Activated CD4-positive, alpha-beta T cell treated with anti-CD3 and anti-CD28 coated beads, Interleukin-2, Interleukin-4, amounts not matched to agents 100 ng/mL and 50 ng/mL, durations not matched to agents 16 hours and 8 hours (primary cell): ENCODE measurements around the gene XIRP2.
A peak's percentile ranks its signal among the peaks of the same experiment; 100 is the strongest.
"Not testable (repeated sequence)": the region's sequence is repeated elsewhere in the genome, so short reads cannot be mapped to it uniquely, and the experiment has no call there.

ENCODE experiments used
- DNase-seq: peaks from one replicate; pipeline ENCODE4 v3.0.0-alpha.2; 2020; ENCODE audit warnings: low spot score

The XIRP2 gene

DNA sequence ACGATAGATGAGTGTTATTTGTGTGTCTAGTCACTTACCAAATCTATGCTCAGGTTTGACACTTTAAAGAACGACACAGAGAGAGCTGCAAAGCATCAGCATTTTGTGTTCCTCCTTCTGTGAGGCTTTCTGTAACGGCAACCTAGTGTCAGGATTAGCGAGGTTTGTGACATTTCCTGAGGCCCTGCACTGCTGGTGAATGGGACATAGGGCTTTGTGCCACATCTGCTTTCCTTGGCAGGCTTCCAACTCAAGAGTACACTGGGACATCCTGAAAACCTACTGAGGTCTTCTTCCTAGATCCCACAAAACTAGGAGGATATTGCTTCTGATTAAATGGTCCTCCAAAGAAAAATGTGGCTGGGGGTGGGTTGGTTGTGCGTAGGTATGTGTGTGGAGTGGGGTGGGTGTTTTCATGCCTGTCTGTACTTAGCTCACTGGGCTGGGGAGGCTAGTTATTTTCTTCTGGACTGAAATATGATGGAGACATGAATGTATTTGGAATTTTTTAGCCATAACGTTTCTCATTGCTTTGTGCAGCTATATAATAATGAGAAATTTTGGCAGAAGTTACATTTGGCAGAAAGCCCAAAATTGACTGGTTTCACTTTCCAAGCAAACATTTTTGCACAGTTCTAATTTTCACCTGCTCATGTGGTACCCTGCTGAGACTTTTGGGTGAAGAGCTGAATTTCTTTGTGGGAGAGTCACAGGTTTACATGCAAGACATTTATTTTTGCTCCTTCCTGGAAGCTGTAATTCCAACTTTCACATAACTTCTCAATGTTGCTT is 308.4 kb downstream of the XIRP2 start:
- no peak for DNase-seq

DNA sequence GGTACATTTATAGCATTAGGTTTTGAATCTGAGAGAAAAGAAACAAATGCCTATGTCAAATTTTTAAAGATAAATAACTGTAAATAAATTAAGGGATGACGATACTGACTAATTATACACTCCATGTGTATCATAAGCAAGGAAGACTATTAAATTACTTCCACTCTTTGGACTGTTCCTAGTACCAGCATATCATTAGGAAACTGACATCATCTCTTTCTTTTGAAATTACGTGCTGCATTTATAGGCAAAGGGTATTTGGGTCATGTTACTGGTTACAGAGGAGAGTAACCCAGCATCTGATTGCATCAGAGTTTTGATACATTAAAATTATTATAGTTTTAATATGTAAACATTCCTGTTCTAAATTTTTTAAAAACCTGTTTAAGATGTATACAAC is 309.7 kb downstream of the XIRP2 start:
- DNase-seq = no peak

DNA sequence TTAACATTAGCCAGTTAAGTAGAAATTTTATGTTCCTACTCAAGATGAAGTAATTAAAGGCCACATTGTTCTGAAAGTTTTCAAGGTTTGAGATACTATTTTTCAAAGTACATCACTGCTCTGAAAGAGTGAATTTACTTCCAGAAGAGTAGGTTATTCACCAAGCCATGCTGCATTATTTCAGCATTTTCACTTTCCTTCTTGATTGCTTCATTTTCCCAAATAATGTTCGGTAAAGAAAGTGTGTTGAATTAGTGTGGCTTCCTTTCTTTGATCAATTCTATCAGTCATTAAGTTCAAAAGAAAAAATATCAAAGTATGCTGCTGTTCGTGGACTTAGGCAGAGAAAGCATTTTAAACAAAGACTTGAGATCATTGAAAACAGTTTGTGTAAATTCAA is 310.3 kb downstream of the XIRP2 start:
- DNase-seq = no peak

DNA sequence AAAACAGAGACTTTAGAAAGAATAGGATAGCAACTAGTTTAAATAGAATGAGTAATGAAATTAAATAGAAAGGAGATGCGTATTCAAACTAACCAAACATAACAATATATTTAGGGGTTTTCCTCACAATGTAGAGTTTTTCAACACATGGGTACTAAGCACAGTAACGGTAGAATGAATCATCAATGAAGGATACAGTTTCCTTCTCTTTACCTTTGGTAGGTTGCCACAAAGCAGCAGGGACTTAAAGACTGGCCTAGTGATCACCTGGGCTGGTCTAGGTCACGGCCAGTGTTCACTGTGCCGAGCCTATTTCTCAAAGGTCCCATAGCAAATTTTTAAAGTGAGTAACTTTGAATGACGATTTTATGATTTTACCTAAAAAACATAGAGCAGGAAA is 311.7 kb downstream of the XIRP2 start:
- no peak for DNase-seq

DNA sequence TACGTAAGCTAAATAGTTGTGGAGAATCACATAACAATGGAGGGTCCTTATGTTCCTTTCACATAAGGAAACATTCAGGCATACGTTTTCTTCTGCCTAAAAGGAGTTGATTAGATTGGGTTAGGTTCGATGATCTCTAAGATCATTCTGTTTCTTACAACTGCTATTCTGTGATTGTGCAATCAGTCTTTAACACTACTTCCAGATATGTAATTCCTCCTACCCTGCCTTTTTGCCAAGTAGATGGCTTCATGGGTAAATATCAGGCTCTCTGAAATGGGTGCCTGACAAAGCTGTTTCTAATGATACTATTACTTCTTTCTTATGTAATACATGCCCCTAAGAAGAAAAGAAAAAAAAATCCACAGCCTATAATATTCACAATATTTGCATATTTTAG is 321.5 kb downstream of the XIRP2 start:
- DNase-seq = no peak

DNA sequence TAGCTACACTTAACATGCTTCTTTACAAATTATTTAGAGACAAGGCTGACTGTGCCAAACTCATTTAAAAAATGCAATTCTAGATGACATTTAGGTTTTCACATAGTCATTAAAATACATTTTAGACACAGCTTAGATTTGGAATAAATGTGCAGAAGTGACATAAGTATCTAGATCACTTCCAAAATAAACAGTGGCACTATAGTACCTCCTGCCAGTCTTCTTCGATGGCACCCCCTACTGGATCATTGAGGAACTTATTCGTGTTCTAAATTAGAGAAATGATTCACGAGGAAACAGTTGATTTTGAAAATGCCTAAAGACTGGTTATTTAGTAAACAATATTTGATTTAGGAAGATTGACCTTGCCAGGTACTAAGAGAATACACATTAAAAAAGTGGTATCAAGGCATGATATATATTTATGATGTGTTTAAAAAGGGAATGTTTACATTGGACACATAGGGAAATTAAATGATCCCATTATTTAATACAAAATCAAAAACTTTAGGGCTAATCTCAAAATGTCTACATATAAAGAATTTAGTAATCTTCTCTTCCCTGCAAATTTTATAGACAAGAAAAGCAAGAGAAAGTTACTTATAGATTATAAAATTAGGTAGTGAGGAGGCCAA is 323.9 kb downstream of the XIRP2 start:
- peak; percentile 51 for DNase-seq

DNA sequence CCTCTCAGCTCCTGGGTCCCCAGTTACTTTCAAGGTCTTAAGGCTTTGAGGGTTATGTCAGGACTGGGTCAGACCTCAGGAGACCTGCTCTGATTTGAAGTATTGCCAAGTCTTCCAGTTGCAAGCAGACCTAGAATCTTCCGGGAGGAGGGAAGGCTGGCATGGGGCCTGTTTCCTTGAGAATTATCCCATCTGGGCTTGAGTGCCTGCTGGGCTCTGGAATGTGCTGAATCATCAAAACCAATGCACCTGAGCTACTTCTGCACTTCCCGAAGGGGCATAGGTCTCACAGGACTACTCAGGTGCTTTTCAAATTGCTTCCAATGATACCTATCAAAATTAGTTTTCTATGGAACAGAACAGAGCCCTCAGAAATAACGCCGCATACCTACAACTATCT is 327.3 kb downstream of the XIRP2 start:
- DNase-seq = no peak

DNA sequence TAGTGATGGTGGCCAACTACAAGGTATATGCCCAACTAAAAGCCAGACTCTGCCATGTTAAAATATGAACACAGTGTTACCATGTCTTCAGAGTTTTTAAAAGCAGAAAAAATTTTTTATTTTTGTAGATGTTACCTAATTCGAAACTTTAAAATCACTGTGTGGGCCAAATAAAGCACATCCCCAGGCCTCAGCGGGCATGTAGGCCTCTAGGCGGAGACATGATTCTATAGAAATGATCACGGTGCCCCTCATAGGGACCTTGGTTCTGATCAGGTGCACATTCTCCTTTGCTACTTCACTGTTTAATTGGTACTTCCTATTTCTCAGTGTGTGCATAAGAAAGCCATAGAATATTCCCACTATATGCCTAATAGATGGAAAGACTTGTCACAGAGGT is 349.2 kb downstream of the XIRP2 start:
- no peak for DNase-seq

DNA sequence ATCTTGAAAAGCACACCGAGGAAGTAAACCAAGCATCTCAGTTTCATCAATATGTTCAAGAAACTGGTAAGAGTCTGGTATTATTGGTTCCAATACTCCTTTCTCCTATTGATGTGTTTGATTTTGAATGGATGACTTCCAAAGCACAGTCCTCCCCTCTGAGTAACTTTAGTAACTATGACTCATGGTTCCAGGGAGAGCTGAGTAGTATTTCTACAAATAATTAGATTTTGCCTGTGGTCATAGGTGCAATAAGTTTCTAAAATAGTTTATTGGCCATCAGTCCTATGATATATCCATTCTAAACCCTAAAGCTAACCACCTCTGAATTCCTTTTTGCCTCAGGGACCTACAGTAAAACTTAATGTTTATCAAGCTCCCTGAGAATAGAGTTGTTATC is 352.4 kb downstream of the XIRP2 start:
- DNase-seq = no peak

DNA sequence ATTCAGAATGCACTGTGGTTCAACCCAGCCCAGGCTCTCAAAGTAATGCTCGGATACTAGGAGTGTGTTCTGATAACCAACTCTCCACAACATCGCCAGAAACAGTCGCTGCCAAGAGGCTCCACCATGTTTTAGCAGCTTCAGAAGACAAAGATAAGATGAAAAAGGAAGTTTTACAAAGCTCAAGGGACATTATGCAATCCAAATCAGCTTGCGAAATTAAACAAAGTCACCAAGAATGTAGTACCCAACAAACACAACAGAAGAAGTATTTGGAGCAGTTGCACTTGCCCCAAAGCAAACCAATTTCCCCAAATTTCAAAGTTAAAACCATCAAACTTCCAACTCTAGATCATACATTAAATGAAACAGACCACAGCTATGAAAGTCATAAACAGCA is 360.9 kb downstream of the XIRP2 start:
- no peak for DNase-seq

DNA sequence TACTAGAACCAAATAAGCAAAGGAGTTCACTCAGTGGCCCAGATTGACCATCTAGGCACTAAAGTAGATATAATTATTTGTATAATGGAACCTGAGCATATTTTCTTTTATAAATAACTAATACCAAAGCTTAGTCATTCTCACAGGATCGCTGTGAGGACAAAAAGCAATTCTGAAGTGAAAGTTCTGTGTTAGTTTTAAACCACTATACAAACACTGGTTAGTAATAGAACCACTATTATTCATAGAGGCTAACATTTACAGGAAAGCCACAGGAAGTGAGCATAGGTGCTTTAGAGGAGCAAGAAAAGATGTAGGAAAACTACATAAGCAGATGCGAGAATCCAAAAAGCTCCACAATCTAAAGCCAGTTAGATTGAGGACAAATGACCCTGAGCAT is 364.7 kb downstream of the XIRP2 start:
- DNase-seq = no peak

DNA sequence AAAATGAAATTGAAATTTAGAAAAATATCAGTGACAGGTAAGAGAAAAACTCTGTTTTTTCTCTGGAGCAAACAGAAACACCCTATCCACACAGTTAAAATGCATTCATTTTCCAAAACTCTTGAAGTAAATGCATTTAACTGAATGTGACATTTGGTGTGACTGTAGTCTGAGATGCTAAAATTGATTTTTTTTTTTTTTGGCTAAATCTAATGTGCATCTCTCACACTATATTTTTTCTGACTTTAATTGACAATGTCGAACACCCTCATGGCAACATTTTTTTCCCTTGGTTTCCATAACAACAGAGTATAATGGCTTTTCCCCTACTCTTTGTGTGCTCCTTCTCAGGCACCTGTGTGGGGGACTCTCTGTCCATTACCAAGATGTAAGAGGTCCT is 366.4 kb downstream of the XIRP2 start:
- DNase-seq = no peak

DNA sequence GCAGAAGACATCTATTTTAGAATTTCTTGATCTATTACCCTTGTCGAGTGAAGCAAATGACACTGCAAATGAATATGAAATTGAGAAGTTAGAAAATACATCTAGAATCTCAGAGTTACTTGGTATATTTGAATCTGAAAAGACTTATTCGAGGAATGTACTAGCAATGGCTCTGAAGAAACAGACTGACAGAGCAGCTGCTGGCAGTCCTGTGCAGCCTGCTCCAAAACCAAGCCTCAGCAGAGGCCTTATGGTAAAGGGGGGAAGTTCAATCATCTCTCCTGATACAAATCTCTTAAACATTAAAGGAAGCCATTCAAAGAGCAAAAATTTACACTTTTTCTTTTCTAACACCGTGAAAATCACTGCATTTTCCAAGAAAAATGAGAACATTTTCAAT is 370.4 kb downstream of the XIRP2 start:
- no peak for DNase-seq

DNA sequence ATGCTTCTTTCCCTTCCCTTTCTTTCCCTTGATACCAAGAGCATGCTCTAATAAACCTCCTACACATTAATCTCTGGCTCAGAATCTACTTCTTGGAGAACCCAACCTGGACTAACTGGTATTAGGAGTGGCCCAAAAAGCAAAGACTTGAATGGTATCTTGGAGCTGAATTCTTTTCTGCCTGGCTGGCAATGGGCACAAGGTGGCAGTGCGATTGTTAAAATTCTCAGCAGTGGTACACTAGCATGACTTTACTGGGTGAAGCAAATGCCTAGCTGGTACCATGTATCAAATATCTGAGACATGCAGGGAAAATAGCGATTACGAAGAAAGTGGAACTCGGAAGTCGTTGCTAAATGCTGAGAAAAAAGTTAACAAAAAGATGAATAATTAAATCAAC is 376.1 kb downstream of the XIRP2 start:
- DNase-seq = peak; percentile 2

DNA sequence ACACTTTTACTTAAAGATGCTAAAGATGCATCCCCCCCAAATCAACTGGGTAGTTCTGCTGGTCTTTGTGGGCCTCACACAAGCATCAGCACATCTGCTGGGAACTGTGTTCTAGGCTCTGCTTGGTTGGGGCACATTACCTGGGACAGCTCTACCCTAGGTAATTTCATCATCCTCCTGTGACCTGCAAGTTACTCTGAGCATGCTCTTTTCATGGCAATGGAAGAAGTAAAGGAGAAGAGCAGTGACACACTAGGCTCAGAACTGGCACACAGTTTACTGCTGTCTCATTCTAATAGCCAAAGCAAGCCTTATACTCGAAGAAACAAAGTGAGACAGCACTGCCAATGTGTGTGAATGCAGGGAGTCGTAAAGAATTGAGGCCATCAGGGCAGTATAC is 376.7 kb downstream of the XIRP2 start:
- DNase-seq = no peak

DNA sequence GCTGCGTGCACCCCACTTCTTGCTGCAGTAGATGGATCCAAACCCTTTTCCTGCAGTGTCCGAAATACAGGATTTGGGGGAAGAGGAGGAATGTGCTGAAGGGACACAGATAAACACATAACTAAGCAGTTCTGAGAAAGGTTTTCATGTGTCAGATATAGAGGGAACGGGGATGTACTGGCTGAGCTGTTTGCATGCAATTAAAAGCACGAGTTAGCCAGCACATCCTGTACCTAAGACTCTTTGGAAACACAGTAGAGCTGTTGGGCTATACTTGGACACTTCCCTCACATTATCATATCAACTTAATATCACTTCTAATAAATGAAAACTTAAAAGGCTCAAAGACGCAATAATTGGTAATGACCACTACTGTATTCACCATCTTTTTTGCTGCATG is 377.4 kb downstream of the XIRP2 start:
- no peak for DNase-seq

DNA sequence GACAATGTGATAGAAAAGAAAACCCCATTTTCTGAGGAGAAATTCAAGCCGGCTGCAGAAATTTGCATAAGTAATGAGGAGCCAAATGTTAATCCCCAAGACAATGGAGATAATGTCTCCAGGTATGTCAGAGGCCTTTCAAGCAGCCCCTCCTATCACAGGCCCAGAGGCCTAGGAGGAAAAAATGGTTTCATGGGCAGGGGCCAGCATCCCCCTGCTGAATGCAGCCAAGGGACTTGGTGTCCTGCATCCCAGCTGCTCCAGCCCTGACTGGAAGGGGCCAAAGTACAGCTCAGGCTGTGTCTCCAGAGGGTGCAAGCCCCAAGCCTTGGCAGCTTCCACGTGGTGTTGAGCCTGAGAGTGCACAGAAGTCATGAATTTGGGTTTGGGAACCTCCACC is 380.0 kb downstream of the XIRP2 start:
- not testable (repeated sequence) for DNase-seq

DNA sequence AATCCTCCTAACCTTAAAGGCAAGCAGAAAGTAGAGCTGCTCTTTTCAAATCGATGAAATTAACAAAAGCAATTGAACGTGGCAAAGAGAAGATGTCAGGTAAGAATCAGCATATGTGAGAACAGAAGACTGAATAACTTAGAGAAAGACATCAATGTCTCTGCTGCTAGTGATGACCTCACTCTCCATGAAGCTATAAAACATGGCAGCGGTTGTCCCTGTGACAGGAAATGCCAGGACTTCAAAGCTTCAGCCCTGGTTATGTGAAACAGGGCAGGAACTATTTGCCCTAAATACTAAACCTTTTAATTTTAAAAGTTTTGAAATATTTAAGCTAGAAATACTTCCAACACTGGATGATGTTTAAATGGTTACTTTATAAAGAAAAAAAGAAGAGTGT is 383.7 kb downstream of the XIRP2 start:
- DNase-seq = no peak

DNA sequence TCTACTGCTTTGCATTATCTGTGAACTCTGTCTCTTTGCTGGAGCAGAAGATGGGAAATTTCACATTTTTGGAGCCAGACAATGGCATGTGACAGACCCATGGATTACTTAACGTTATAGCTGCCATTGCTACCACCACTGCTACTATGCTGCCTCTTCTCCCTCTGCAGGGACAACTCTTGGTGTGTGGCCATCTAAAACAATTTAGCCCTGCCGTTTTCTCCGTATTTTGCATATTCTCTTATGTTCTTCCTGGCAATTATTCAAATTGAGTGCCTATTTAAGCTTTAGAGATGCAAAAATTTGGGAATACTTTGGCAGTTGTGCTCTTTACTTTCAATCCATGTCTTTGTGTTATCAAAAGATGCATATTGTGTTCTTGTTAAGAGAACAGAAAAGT is 386.8 kb downstream of the XIRP2 start:
- DNase-seq = no peak

DNA sequence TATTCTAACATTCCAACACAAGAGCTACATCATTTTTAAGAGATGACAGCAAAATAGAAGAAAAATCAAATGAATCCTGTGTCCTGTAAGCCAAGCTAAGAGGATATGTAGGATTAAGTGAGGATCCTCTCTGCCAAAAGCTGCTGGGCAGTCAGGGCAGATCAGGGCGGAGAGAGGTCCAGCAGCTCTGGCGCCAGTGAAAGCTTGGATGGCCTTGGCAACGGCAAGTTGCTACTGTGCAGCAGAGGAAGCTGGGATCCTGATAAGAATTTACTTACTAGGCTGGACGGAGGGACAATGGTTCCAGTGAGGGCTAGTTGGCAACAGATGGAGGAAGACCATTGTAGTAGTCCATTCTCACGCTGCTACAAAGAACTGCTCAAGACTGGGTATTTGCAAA is 391.5 kb downstream of the XIRP2 start:
- DNase-seq = no peak

DNA sequence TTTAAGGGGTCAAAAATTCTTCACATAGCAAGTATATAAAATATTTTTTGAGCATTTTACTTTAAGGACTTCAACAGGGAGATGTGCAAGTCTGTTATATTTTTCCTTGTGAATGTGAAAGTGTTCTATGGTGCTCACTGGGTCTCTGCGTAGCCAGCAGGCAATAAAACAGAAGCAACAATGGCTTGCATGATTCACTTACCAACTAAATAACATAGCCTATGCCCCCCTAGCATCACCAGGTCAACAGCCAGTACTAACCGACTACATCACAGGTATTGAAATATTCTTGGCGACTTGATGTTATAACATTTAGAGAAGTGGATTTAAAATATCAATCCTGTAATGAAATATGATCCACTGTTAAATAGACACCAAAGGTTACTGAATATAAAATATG is 398.9 kb downstream of the XIRP2 start:
- no peak for DNase-seq

DNA sequence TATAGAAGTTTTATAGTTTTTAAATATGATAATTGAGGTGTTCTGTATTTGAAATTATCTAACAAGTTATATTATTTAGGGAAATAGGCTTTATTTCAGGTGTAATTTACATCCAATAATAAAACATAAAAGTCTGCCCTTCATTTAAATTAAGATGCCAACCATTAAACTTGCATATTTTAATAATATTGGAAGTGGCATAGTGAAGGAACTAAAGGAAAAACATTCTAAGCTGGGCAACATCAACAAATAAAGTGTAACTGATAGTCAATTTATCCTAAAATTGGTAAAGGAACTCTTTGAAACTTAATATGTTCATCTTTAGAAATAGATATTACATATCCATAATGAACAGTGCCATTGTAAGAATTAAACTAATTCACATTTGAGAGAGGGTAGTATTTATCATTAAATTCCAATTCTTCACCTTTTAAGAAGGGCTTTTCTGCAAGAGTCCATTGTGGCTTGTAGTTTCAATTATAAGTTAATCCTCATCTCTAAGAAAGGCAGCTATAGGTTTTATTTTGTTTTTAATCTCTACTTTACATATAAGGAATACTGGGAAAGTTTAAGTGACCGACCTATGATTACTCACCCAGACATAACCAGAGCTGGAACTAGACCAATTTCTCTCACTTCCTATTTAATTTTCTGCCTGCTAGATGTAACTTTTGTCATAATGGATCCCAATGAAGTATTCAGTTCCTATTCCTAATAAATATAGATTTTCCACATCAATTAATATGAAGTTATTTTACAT is 401.6 kb downstream of the XIRP2 start:
- DNase-seq = no peak

DNA sequence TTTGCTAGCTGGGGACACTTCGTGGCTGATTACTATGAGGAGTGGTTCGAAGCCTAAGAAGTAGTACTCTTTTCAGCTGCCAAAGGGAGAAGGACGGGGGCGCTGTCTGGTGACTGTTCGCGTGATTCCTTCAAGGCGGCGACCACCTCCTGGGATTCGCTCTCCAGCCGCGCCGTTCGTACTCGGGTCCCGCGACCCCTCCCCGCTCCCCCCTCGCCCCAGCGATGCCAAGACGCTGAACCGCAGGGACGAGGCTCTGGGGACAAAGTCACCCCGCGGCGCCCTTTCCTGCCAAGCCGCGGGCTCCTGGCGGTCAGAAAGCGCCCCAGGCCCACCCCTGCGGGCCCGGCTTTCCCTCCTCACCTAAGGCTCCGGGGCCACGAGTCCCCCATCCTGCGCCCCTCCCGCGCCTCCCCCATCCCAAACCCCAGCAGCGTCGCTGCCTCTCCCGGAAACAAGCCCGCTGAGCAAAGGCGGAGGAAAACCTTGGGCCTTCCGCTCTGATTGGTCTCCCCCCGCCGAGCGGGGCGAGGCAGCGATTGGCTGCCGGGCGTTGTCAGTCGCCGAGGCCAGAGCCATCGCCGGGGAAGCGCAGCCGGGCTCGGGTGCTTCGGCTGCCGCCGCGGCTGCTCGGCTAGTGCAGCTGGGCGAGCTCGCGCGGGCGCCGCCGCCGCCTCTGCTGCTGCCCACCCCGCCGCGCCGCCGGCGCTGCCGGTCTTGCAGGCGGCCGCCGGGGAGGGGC is 404.3 kb downstream of the XIRP2 start, which contains the start of gene B3GALT1:
Gene B3GALT1 (plus strand): TSS at position 572 of the 742 bp plus-strand sequence.
- peak; percentile 81 for DNase-seq
